Measurements from ENCODE around the gene SLC26A1. TPM values are rescaled to one million over a fixed set of nuclear protein-coding genes. Genes with fewer than 3 reads are reported as not detected.
A peak's percentile ranks its signal among the peaks of the same experiment; 100 is the strongest.
"Not testable (repeated sequence)": the region's sequence is repeated elsewhere in the genome, so short reads cannot be mapped to it uniquely, and the experiment has no call there.

Gene SLC26A1
- total RNA-seq, 1 donor from 2014 or later = 0.24 TPM

DNA sequence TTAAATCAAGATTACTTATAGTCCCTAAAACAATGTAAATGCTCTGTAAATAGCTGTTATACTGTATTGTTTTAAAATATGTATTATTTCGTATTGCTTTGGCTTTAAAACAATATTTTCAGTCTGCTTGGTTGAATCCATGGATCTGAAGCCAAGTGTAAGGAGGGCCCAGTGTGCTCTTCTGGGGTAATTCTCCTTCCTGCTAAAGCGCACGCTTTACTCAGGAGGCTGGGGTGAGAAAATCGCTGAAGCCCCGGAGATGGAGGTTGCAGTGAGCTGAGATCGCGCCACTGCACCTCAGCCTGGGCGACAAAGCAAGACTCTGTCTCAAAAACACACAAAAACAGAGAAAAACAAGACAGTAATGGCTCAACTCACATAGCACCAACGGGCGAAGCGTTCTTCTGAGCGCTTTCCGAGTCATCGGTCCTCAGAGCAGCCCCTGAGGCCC lies 6.8 kb downstream of the SLC26A1 start:
- no peak for DNase-seq (ENCODE audit: low read depth)

GRCh38 chr4:985123-985830 lies 7.9 kb downstream of the SLC26A1 start:
- DNase-seq (ENCODE audit: low read depth) = peak; percentile 17

GRCh38 chr4:984336-985054 lies 8.7 kb downstream of the SLC26A1 start:
- no peak for DNase-seq (ENCODE audit: low read depth)

- no peak for DNase-seq (ENCODE audit: low read depth)
Observed at GRCh38 chr4:982814-983213, 10.4 kb downstream of the SLC26A1 start.

- DNase-seq (ENCODE audit: low read depth) = no peak
Observed at GRCh38 chr4:982291-982690, 10.9 kb downstream of the SLC26A1 start.

- no peak for DNase-seq (ENCODE audit: low read depth)
Observed at GRCh38 chr4:978957-979701, 14.1 kb downstream of the SLC26A1 start.

- not testable (repeated sequence) for DNase-seq (ENCODE audit: low read depth)
Observed at GRCh38 chr4:976016-976415, 17.2 kb downstream of the SLC26A1 start.

DNA sequence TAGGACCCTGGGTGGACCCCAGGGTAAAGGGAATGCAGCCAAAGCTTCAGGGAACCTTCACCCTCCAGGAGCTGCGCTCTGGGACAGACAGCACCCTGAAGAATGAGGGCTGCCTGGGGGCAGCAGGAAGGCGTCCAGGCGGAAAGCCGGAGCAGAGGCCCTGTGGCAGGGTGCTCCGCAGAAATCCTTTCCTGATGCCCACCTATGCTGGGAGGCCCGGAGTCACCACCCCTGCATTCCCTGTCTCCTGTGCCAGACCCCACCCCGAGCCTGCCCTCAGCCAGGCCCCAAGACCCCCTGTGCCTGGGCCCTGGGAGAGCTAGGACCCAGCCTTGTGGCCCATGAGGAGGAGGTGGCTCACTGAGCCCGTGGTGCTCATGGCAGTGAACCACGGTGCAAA lies 18.5 kb downstream of the SLC26A1 start:
- no peak for DNase-seq (ENCODE audit: low read depth)

GRCh38 chr4:973431-974397 lies 19.5 kb downstream of the SLC26A1 start, which contains the start of gene DGKQ:
DGKQ (minus strand) TSS chr4:973569; CDS start chr4:973482, 87 bp downstream.
- peak; percentile 85 for DNase-seq (ENCODE audit: low read depth)

GRCh38 chr4:972651-973424 lies 20.4 kb downstream of the SLC26A1 start:
- peak; percentile 22 for DNase-seq (ENCODE audit: low read depth)

- DNase-seq (ENCODE audit: low read depth) = no peak
Observed at GRCh38 chr4:971666-972500, 21.3 kb downstream of the SLC26A1 start.

- no peak for DNase-seq (ENCODE audit: low read depth)
Observed at GRCh38 chr4:970854-971520, 22.2 kb downstream of the SLC26A1 start.

DNA sequence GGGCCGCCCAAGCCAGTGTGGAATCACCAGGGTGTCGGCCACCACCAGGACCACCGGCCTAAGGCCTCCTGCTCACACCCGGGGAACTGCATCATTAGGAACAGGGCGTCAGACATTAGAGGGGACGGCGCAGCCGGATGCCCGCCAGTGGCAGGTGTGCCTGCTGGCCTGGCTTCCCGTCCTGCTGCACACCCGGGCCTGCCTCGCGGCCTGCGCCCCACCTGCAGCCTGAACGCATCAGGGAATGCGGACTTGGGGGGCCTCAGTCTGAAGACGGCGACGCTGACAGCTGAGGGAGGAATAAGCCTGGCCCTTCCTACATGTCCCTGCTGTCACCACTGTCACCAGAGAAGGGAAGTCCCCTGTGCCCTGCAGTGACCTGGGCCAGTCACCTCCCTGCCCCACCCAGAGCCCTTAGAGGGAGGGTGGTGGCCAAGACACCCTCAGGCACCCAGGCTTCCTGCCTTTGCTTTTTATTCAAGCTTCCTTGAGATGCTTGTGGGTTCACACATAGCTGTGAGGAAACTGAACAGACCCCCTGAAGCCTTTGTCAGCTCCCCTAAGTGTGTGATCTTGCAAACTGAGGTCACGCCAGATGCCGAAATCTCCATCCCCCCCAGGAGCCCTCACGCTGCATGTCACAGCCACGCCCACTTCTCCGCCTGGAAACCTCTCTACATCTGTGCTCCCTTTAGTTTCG lies 23.0 kb downstream of the SLC26A1 start:
- no peak for DNase-seq (ENCODE audit: low read depth)

GRCh38 chr4:968621-969394 lies 24.4 kb downstream of the SLC26A1 start:
- DNase-seq (ENCODE audit: low read depth) = no peak

- DNase-seq (ENCODE audit: low read depth) = no peak
Observed at GRCh38 chr4:968221-968620, 25.0 kb downstream of the SLC26A1 start.

DNA sequence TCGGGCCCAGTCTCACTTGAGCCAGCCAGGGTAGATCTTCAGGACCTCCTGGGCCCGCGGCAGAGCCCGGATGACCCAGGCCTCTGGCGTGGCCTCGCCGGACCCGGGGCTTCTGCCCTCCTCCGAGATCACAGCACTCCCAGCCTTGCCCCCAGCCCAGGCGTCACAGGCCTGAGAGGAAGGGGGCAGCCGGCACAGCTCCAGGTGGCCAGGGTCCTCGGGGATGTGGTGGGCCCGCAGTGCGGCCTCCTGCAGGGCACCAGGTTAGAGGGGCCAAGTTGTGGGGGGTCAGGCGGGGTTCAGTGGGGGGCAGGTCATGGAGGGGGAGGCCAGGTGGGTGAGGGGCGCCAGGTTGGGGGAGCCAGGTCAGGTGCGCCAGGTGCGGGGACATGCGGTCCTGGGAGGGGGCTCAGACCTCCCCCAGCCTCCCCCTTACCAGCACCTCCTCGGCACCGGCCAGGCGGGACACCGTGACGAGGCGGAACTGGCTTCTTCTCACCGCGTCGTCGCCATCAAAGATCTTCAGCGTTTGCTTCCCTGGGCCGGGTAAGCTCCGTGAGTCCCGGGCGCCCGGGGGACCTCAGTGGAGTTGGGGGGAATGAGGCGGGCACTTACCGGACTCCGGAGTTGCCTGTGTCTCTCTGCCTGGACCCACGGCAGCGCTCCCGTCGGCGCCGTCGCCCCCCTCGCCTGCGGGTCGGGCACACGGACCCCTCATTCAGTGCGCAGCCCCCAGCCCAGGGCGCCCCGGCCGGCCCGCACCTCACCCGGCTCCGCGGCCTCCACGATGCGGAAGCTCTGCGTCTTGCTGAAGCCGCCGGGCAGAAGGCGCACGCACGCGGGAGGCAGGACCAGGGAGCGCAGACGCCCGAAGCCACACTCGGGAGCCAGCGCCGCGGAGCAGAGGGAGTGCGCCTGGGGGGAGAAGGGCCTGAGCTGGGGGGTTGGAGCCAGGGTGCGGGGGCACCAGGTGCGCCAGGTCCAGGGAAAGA lies 25.8 kb downstream of the SLC26A1 start:
- DNase-seq (ENCODE audit: low read depth) = no peak

All from myocyte (in vitro differentiated cells).